ENCODE results near the gene CRY2.
A peak's percentile ranks its signal among the peaks of the same experiment; 100 is the strongest.

The CRY2 gene

DNA sequence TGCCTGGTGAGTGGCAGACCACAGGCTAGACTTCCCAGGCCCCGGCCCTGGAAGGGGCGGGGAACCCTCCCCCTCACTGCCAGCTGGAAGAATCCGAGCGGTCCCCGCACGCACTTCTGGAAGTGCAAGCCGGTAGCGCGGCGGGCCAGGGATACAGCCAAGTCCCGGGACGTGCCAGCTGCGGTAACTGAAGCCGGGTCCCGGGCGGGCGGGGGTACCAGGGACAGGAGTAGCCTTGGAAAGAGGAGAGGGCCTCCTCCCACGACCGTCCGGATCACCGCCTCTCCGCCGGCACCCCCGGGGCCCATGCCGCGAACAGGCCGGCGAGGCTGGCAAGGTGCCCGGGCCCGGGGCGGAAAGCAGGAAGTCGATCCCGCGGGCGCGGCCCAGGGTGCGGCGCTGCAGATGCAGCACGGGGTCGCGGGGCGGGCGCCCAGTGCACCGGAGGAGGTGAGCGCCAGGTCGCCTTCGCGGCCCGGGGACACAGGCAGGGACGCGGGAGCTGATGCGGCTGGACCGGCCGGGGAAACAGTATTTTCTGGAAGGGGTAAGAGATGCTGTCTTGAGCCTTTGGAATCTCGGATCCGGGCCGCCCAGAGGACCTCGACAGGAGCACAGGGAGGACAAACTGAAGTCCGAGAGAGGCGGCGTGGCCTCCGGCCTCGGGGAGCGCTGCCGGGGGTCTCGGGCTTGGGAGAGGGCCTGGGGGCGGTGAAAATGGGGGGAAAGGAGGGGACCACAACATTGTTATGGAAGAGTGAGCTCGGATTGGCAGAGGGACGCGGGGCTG lies 43.1 kb upstream of the CRY2 start:
- TF ChIP-seq, protein P1, sequence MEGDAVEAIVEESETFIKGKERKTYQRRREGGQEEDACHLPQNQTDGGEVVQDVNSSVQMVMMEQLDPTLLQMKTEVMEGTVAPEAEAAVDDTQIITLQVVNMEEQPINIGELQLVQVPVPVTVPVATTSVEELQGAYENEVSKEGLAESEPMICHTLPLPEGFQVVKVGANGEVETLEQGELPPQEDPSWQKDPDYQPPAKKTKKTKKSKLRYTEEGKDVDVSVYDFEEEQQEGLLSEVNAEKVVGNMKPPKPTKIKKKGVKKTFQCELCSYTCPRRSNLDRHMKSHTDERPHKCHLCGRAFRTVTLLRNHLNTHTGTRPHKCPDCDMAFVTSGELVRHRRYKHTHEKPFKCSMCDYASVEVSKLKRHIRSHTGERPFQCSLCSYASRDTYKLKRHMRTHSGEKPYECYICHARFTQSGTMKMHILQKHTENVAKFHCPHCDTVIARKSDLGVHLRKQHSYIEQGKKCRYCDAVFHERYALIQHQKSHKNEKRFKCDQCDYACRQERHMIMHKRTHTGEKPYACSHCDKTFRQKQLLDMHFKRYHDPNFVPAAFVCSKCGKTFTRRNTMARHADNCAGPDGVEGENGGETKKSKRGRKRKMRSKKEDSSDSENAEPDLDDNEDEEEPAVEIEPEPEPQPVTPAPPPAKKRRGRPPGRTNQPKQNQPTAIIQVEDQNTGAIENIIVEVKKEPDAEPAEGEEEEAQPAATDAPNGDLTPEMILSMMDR (IDR thresholded peaks at IDR 0.05) = 0 out of 2 replicates have a peak, but pooled peaks have one; percentile 7

DNA sequence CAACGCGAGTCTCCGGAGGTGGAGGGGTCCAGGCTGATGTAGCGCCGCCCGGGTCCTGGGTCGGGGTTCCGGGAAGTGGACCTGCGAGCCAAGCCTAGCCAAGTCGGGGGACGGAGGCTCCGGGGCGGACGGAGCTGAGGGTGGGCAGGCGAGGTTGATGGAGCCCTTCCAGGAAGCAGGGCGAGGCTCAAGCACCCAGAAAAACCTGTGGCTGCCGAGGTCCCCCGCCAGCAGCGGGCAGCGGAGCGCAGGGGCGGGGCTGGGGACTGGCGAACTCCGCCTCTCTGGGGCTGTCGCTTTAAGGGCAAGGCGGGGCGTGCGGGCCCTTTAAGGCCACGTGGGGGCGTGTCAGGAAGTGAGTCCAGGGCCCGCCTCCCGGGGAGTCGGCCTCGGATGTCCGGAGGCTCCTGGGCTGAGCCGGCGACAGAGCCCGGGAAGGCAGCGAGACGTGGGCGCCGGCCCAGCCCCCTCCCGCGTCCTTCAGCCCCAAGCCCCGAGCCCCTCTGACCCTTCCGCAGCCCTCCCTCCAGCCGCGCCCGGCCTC lies 42.4 kb upstream of the CRY2 start, which contains the start of gene SLC35C1:
TSS of gene SLC35C1 (plus strand) at position 389 of the 544 bp plus-strand sequence. CDS start 653 bp downstream, outside the sequence.
- TF ChIP-seq, protein P1 (IDR thresholded peaks at IDR 0.05) = no peak; the same call in 1 of the 2 replicates

DNA sequence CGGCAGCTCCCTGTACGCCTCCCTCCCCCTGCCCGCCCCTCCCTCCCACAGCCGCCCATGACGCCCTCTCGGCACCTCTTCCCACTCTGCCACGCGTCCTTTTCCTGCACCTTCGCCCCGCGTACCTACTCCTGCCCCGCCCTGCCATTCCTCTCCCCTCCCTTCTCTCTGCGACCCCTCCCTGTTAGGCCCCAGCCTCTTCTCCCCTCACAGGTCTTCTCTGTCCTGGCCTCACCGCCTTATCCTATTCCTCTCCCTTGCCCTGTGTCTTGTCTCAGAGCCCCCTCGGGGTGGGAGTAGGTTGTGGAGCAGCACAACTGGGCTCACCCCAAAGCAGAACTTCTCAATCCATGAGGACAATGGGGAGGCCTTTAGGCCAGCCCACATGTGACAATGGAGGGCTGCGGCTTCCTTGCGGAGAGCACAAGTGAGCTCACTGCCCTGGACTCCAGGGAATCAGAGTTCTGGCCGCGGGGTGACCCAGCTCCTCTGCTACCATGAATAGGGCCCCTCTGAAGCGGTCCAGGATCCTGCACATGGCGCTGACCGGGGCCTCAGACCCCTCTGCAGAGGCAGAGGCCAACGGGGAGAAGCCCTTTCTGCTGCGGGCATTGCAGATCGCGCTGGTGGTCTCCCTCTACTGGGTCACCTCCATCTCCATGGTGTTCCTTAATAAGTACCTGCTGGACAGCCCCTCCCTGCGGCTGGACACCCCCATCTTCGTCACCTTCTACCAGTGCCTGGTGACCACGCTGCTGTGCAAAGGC lies 41.8 kb upstream of the CRY2 start:
- TF ChIP-seq, protein P1 (IDR thresholded peaks at IDR 0.05) = no peak

DNA sequence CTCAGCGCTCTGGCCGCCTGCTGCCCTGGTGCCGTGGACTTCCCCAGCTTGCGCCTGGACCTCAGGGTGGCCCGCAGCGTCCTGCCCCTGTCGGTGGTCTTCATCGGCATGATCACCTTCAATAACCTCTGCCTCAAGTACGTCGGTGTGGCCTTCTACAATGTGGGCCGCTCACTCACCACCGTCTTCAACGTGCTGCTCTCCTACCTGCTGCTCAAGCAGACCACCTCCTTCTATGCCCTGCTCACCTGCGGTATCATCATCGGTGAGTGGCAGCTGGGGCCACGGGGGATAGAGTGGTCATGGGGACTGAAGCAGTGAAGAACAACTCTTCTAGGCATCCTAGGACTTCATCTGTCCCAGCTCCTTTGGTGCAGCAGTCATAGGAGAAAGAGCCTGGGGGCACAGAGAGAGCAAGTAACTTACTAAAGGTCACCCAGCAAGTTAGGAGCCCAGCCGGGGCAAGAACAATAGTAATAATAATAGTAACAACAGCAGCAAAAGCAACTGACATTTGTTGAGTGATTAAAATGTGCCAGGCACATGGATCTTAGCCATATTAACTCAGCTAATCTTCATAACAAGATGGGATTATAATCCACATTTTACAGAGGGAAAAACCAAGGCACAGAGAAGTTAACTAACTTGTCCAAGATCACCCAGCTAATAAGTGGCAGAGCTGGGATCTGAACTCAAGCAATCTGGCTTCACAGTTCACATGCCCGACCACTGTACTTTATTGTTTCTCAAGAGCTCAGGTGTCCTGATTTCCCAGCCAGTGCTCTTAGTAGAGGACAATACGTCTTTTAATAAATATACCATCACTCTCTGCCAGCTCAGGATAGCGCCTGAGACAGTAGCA lies 41.0 kb upstream of the CRY2 start:
- TF ChIP-seq, protein P1 (IDR thresholded peaks at IDR 0.05) = no peak

DNA sequence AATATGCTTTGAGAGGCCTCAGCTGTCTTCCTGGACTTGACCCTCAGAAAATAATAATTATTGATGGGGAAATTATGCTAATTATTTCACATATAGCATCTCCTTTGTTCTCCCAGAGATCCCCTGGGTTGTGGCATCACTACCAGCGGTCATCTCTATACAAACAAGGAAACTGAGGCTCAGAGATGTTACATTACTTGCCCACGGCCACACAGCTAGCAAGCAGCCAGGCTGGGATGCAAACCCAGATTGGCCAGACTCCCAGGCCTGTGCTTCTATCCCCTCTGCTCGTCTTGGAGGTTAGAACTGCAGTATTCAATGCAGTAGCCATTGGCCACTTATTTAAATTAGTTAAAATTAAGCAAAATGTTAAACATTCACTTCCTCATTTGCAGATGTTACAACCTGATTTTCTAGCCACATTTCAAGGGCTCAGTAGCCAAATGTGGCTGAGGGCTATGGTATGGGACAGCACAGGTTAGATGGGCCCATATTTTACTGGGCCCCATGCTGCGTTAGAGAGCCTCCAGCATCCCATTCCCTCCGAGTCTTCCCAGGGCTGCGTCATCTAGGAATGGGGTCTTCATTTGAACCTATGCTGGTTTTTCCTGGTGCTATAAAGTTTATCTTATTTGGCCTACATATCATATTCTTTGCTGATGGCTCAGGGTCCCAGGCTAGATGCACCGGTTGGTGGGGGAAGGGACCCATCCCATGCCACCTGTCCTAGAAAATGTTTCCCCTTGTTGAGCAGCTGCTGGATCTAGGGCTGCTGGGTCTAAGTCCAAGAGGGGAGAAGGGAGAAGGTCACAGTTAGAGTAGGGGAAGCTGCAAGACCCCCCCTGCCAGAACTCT lies 40.1 kb upstream of the CRY2 start:
- TF ChIP-seq, protein P1 (IDR thresholded peaks at IDR 0.05) = no peak

DNA sequence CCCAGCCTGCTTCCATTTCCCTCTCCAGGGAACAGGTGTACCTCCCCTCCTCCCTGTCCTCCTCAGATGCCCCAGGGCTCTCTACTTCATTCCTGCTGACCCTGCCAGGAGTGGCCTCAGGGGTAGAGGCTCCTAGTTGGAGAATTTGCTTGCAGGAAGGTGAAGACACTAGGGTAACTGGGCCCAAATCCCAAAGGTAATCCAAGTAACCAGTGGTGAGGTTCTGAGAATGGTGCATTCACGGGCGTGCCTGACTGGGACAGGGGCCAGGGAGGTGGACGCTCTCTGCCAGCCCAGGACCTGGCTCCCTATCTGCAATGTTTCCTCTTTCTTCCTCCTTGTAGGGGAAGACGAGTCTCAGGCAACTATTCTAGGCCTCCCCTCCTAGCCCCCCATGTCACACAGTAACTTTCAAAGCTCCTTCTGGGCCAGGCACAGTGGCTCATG lies 39.5 kb upstream of the CRY2 start:
- TF ChIP-seq, protein P1 (IDR thresholded peaks at IDR 0.05) = no peak

All from LNCAP (cell line).